Endometrial microvascular endothelial cells (primary cell): Measurements from ENCODE around the gene CMTM4. TPM values are rescaled to one million over a fixed set of nuclear protein-coding genes. Genes with fewer than 3 reads are reported as not detected.
"Not testable (repeated sequence)": the region's sequence is repeated elsewhere in the genome, so short reads cannot be mapped to it uniquely, and the experiment has no call there.

Source experiments
- in situ Hi-C: cut with HindIII; loops from 2 replicates; pipeline ENCODE4 v1.10.0; 2017; ENCODE audit warnings: low sequenced_read_pairs, low pct_unique_long_range_greater_than_20kb; ENCODE audit errors: inconsistent ontology term
- total RNA-seq: library from RNA; depleted of rRNA; stranded (reverse); fragments of >200 nt; gene quantifications from one replicate; pipeline ENCODE4 v1.2.3, GENCODE V29; 2015; ENCODE audit errors: inconsistent ontology term

Gene CMTM4
- total RNA-seq, 1 donor from 2014 or later: 2.5 TPM

GRCh38 chr16:66652661-66653360, 43.7 kb downstream of the CMTM4 start:
- in situ Hi-C loops: no loop called here

DNA sequence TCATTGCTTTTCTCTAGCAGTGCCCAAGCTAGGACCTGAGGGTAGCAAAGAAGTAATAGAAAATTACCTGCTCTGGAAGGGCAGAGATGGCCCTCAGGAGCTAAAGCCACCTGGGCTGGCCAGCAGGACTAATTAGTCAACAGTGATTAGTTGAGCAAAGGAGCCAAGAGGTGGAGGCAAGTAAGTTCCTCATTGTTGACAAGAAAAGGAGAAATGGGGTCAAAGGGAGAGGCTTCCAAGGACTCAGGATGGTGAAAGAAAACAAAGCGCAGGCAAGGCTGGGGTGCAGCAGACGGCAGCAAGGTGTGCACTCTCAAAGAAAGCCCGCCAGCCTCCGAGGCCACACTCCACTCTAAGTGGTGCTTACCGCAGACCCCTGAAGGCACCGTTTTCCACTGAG, 44.6 kb downstream of the CMTM4 start:
- in situ Hi-C loops: no loop called here

GRCh38 chr16:66651474-66651765, 45.1 kb downstream of the CMTM4 start:
- in situ Hi-C loops: no loop called here

- in situ Hi-C loops: no loop called here
Observed at GRCh38 chr16:66650707-66651473, 45.7 kb downstream of the CMTM4 start.

GRCh38 chr16:66649636-66650205, 46.8 kb downstream of the CMTM4 start:
- in situ Hi-C loops: no loop called here

GRCh38 chr16:66649167-66649566, 47.4 kb downstream of the CMTM4 start:
- in situ Hi-C loops: no loop called here

DNA sequence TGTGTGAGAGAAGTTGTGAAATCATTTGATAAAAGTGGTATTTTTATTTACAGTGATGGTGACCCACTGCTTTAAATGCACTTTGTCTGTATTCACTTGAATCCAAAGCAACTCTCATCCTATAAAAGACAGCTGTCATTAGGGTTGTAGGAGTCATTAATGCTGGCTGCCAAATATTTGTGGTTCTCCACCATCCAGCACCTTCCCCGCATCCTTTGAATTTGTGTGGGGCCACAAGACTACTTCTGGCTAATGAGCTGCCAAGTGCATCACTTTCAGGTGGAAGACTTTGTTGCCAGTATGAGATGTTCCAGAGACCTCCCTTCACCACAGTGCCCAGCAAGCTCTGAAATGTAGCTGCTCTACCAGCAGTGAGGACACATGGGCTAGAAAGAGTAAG, 48.7 kb downstream of the CMTM4 start:
- in situ Hi-C loops: no loop called here

DNA sequence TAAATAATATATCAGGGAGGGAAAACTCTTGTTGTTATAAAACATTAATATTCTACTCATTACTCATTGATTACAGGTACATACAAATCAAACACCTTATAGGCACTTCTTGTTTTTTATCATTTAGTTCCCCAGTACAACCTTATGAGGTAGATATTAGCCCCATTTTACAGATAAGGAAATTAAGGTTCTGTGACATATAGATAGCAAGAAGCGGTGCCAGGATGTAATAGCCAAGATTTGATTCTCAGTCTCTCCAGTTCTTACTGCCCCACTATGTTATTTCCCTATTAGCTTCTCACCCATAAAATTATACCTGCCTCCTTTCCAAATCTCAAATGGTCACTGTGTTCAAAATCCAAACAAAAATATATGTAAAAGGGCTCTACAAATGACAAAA, 55.2 kb downstream of the CMTM4 start:
- in situ Hi-C loops: no loop called here

- in situ Hi-C loops: no loop called here
Observed at GRCh38 chr16:66640724-66641314, 55.7 kb downstream of the CMTM4 start.

GRCh38 chr16:66639091-66639885, 57.3 kb downstream of the CMTM4 start:
- in situ Hi-C loops: no loop called here

- in situ Hi-C loops: no loop called here
Observed at GRCh38 chr16:66637806-66638205, 58.7 kb downstream of the CMTM4 start.

GRCh38 chr16:66636199-66636598, 60.3 kb downstream of the CMTM4 start:
- in situ Hi-C loops: no loop called here

GRCh38 chr16:66635406-66635805, 61.1 kb downstream of the CMTM4 start:
- in situ Hi-C loops: no loop called here

DNA sequence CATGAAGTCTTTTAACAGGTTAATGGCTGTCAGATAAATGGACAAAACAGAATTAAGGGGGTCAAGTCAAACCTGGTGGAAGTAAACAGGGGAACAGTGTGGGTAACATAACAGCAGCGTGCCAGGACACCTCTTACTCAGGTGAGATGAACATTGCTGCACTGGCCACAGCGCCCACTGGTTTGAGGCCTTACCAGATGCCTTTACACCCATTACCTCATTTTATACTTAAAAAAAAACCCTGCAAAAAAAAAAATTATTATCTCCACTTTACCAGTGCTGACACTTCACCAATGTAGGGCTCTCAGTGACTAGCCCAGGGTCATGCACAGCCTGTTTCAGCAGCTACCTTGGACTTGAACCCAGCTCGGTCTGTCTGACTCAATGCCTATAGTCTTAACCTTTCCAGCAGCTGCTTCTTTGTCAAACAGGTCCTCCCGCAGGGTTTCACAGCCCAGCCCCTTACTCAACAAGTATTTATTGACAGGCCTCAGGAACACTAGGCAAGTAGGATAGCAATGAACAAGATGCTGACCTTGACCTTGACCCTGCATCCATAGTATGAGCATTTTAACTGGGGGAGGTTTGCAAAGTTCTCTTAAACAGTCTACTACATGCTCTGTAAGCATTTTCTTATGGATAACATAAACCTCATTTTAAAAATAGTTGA, 61.9 kb downstream of the CMTM4 start:
- in situ Hi-C loops: no loop called here

DNA sequence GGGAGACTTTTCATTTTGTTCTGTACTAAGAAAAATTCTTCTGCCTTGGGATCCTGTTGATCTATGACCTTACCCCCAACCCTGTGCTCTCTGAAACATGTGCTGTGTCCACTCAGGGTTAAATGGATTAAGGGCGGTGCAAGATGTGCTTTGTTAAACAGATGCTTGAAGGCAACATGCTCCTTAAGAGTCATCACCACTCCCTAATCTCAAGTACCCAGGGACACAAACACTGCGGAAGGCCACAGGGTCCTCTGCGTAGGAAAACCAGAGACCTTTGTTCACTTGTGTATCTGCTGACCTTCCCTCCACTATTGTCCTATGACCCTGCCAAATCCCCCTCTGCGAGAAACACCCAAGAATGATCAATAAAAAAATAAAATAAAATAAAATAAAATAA, 65.0 kb downstream of the CMTM4 start:
- in situ Hi-C loops: not testable (repeated sequence)

DNA sequence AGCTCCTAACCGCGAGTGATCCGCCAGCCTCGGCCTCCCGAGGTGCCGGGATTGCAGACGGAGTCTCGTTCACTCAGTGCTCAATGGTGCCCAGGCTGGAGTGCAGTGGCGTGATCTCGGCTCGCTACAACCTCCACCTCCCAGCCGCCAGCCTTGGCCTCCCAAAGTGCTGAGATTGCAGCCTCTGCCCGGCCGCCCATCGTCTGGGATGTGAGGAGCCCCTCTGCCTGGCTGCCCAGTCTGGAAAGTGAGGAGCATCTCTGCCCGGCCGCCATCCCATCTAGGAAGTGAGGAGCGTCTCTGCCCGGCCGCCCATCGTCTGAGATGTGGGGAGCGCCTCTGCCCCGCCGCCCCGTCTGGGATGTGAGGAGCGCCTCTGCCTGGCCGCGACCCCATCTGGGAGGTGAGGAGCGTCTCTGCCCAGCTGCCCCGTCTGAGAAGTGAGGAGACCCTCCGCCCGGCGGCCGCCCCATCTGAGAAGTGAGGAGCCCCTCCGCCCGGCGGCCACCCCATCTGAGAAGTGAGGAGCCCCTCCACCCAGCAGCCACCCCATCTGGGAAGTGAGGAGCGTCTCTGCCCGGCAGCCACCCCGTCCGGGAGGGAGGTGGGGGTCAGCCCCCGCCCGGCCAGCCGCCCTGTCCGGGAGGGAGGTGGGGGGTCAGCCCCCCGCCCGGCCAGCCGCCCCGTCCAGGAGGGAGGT, 65.8 kb downstream of the CMTM4 start:
- in situ Hi-C loops: not testable (repeated sequence)

GRCh38 chr16:66629856-66630255, 66.7 kb downstream of the CMTM4 start:
- in situ Hi-C loops: no loop called here
